NT2/D1 (cell line): ENCODE measurements around the gene HTN1.
"Not testable (repeated sequence)": the region's sequence is repeated elsewhere in the genome, so short reads cannot be mapped to it uniquely, and the experiment has no call there.

Experiments
- SUZ12 ChIP-seq: IDR thresholded peaks from 2 replicates; pipeline ENCODE4 v1.6.1; 2011; ENCODE audit not compliant: insufficient read length, insufficient read depth; ENCODE audit errors: extremely low read depth
- YY1 ChIP-seq: IDR thresholded peaks from 2 replicates; pipeline ENCODE4 v1.6.1; 2011; ENCODE audit not compliant: insufficient read length, insufficient read depth
- ZNF274 ChIP-seq: IDR thresholded peaks from 2 replicates; pipeline ENCODE4 v1.6.1; 2011; ENCODE audit warnings: mild to moderate bottlenecking, low read depth, low read length

DNA sequence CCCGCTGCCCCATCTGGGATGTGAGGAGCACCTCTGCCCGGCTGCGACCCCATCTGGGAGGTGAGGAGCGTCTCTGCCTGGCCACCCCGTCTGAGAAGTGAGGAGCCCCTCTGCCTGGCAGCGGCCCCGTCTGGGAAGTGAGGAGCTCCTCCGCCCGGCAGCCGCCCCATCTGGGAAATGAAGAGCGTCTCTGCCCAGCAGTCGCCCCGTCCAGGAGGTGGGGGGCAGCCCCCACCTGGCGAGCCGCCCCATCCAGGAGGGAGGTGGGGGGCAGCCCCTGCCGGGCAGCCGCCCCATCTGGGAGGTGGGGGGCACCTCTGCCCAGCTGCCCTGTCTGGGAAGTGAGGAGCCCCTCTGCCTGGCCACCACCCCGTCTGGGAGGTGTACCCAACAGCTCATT lies 12.7 kb upstream of the HTN1 start:
- TF ChIP-seq SUZ12, YY1, ZNF274: not testable (repeated sequence)
